Osteocyte (in vitro differentiated cells): ENCODE results near the gene NKAIN2. TPM values are rescaled to one million over a fixed set of nuclear protein-coding genes. Genes with fewer than 3 reads are reported as not detected.
"Not testable (repeated sequence)": the region's sequence is repeated elsewhere in the genome, so short reads cannot be mapped to it uniquely, and the experiment has no call there.

Source experiments
- DNase-seq: peaks from one replicate; pipeline ENCODE4 v3.0.0; 2021; ENCODE audit warnings: mixed read lengths; ENCODE audit not compliant: unreplicated experiment; ENCODE audit errors: extremely low spot score
- H3K27ac Mint-ChIP-seq: one replicate; pipeline ENCODE4 v1.8.0; 2021; ENCODE audit warnings: mild to moderate bottlenecking, mixed read lengths; ENCODE audit not compliant: unreplicated experiment
- H3K27me3 Mint-ChIP-seq: one replicate; pipeline ENCODE4 v1.8.0; 2021; ENCODE audit warnings: mixed read lengths; ENCODE audit not compliant: unreplicated experiment
- H3K36me3 Mint-ChIP-seq: one replicate; pipeline ENCODE4 v1.8.0; 2021; ENCODE audit warnings: mixed read lengths; ENCODE audit not compliant: unreplicated experiment
- H3K4me1 Mint-ChIP-seq: one replicate; pipeline ENCODE4 v1.8.0; 2021; ENCODE audit warnings: mixed read lengths; ENCODE audit not compliant: unreplicated experiment
- H3K4me3 Mint-ChIP-seq: one replicate; pipeline ENCODE4 v1.8.0; 2021; ENCODE audit warnings: mild to moderate bottlenecking, moderate library complexity, mixed read lengths; ENCODE audit not compliant: unreplicated experiment
- H3K9me3 Mint-ChIP-seq: one replicate; pipeline ENCODE4 v1.8.0; 2021; ENCODE audit warnings: mixed read lengths; ENCODE audit not compliant: unreplicated experiment
- total RNA-seq: library from RNA; stranded (reverse); gene quantifications from 2 replicates; pipeline ENCODE4 v1.2.1, GENCODE V29; 2021
- TF ChIP-seq, protein P1 (sequence below): fragments of 200-600 bp; sonication (generic); IDR thresholded peaks from 2 replicates; pipeline ENCODE4 v1.5.0; 2021; ENCODE audit warnings: antibody characterized with exemption, mild to moderate bottlenecking, moderate library complexity

The NKAIN2 gene
- total RNA-seq, 1 donor from 2014 or later, result 17.8 TPM

GRCh38 chr6:123909989-123910388, 106.3 kb downstream of the NKAIN2 start:
- H3K27ac Mint-ChIP-seq, result no peak overlapping the region
- no peak for DNase-seq
- H3K36me3 Mint-ChIP-seq, result peaks cover 1% of the 10 kb centered on the region
- no peak overlapping the region for H3K4me3 Mint-ChIP-seq
- H3K4me1 Mint-ChIP-seq, result peaks cover 33% of the 10 kb centered on the region
- no peaks in the 10 kb centered on the region for H3K27me3 Mint-ChIP-seq
- TF ChIP-seq, protein P1, sequence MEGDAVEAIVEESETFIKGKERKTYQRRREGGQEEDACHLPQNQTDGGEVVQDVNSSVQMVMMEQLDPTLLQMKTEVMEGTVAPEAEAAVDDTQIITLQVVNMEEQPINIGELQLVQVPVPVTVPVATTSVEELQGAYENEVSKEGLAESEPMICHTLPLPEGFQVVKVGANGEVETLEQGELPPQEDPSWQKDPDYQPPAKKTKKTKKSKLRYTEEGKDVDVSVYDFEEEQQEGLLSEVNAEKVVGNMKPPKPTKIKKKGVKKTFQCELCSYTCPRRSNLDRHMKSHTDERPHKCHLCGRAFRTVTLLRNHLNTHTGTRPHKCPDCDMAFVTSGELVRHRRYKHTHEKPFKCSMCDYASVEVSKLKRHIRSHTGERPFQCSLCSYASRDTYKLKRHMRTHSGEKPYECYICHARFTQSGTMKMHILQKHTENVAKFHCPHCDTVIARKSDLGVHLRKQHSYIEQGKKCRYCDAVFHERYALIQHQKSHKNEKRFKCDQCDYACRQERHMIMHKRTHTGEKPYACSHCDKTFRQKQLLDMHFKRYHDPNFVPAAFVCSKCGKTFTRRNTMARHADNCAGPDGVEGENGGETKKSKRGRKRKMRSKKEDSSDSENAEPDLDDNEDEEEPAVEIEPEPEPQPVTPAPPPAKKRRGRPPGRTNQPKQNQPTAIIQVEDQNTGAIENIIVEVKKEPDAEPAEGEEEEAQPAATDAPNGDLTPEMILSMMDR, result no peak
- H3K9me3 Mint-ChIP-seq, result peaks cover 4% of the 10 kb centered on the region

GRCh38 chr6:123913863-123914262, 110.2 kb downstream of the NKAIN2 start:
- Mint-ChIP-seq H3K27me3 (no peaks in the 10 kb centered on the region), H3K27ac (peak overlapping the region; percentile 69), H3K4me3 (no peak overlapping the region), H3K9me3 (peaks cover 4% of the 10 kb centered on the region), H3K4me1 (peaks cover 20% of the 10 kb centered on the region), H3K36me3 (no peaks in the 10 kb centered on the region)
- TF ChIP-seq, protein P1, result no peak
- DNase-seq, result no peak

- not testable (repeated sequence) for H3K9me3 Mint-ChIP-seq, H3K4me3 Mint-ChIP-seq, H3K36me3 Mint-ChIP-seq, H3K27ac Mint-ChIP-seq, H3K27me3 Mint-ChIP-seq, DNase-seq
- peaks cover 27% of the 10 kb centered on the region for H3K4me1 Mint-ChIP-seq
Measured at GRCh38 chr6:123923379-123923778, 119.7 kb downstream of the NKAIN2 start.

- H3K36me3 Mint-ChIP-seq, result peaks cover 1% of the 10 kb centered on the region
- no peak for DNase-seq
- no peak overlapping the region for H3K4me3 Mint-ChIP-seq
- H3K4me1 Mint-ChIP-seq, result peaks cover 36% of the 10 kb centered on the region
- TF ChIP-seq, protein P1, result no peak
- peak overlapping the region; percentile 57 for H3K27ac Mint-ChIP-seq
- no peaks in the 10 kb centered on the region for H3K27me3 Mint-ChIP-seq
- H3K9me3 Mint-ChIP-seq, result peaks cover 9% of the 10 kb centered on the region
Measured at GRCh38 chr6:123925350-123925749, 121.7 kb downstream of the NKAIN2 start.

DNA sequence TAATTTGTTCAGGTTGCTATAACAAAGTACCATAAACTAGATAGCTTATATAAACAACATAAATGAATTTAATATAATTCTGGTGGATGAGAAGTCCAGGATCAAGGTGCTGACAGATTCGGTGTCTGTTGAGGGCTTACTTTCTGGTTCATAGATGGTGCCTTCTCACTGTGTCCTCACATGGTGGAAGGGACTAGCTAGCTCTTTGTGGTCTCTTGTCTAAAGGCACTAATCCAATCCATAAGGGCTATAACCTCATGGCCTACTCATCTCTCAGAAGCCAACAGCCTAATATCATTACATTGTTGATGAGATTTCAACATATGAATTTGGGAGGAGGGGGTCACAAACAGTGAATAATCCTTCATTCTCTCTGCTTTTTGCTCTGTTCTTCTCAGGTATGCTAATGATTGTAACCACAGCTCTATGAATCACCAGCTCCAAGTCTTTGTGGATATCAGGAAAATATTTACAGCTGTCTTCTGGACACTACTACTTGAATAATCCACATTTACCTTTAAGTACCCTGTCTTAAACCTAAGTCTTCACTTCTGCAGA, 122.3 kb downstream of the NKAIN2 start:
- H3K36me3 Mint-ChIP-seq, result peaks cover 1% of the 10 kb centered on the region
- H3K27ac Mint-ChIP-seq, result peak overlapping the region; percentile 57
- H3K4me3 Mint-ChIP-seq, result no peak overlapping the region
- H3K4me1 Mint-ChIP-seq, result peaks cover 36% of the 10 kb centered on the region
- TF ChIP-seq, protein P1, result no peak
- H3K9me3 Mint-ChIP-seq, result peaks cover 9% of the 10 kb centered on the region
- DNase-seq, result no peak
- H3K27me3 Mint-ChIP-seq, result no peaks in the 10 kb centered on the region

DNA sequence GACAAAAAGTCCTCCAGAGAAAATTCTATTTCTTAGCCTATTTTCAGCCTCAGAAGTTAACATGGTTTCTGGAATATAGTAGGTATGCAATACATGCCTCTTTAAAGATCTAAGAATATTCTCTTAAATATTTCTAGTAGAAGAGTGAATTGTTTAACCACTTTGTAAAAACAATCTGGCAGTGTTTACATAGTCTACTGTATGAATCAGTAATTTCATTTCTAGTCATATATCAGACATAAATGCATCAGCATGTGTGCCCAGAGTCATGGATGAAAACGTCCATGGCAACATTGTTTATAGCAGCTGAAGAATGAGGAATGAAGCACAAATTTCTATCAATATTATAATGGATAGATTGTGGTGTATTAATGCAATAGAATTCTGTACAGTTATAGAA, 124.9 kb downstream of the NKAIN2 start:
- H3K9me3 Mint-ChIP-seq, result peaks cover 5% of the 10 kb centered on the region
- H3K4me1 Mint-ChIP-seq, result peaks cover 36% of the 10 kb centered on the region
- no peaks in the 10 kb centered on the region for H3K27me3 Mint-ChIP-seq
- TF ChIP-seq, protein P1, result no peak
- no peak overlapping the region for H3K4me3 Mint-ChIP-seq
- H3K27ac Mint-ChIP-seq, result no peak overlapping the region
- DNase-seq, result no peak
- H3K36me3 Mint-ChIP-seq, result no peaks in the 10 kb centered on the region
